Kidney capillary endothelial cell (primary cell): ENCODE results near the gene FBXO46.
"Not testable (repeated sequence)": the region's sequence is repeated elsewhere in the genome, so short reads cannot be mapped to it uniquely, and the experiment has no call there.

Experiments used
- DNase-seq: peaks from one replicate; pipeline ENCODE4 v3.0.0-alpha.2; 2018; ENCODE audit warnings: low spot score

FBXO46 gene

GRCh38 chr19:45728683-45729082 lies 2.0 kb downstream of the FBXO46 start:
- DNase-seq: not testable (repeated sequence)

- not testable (repeated sequence) for DNase-seq
Measured at GRCh38 chr19:45720065-45720464, 10.6 kb downstream of the FBXO46 start.

GRCh38 chr19:45717983-45718650 lies 12.6 kb downstream of the FBXO46 start:
- no peak for DNase-seq

GRCh38 chr19:45717131-45717982 lies 13.3 kb downstream of the FBXO46 start:
- DNase-seq: peak; percentile 99

GRCh38 chr19:45716359-45717130 lies 14.2 kb downstream of the FBXO46 start:
- peak; percentile 16 for DNase-seq

GRCh38 chr19:45715139-45715538 lies 15.6 kb downstream of the FBXO46 start:
- no peak for DNase-seq

- DNase-seq: no peak
Measured at GRCh38 chr19:45713141-45713540, 17.6 kb downstream of the FBXO46 start.

GRCh38 chr19:45712699-45713067 lies 18.0 kb downstream of the FBXO46 start:
- no peak for DNase-seq

GRCh38 chr19:45711851-45712698 lies 18.6 kb downstream of the FBXO46 start:
- DNase-seq: no peak

- DNase-seq: no peak
Measured at GRCh38 chr19:45710356-45711130, 20.2 kb downstream of the FBXO46 start.

GRCh38 chr19:45705710-45706415 lies 24.8 kb downstream of the FBXO46 start:
- DNase-seq: no peak

GRCh38 chr19:45705115-45705514 lies 25.6 kb downstream of the FBXO46 start:
- no peak for DNase-seq

GRCh38 chr19:45701676-45702075 lies 29.0 kb downstream of the FBXO46 start:
- DNase-seq: no peak

- peak; percentile 59 for DNase-seq
Measured at GRCh38 chr19:45693106-45693788, 37.4 kb downstream of the FBXO46 start.

- peak; percentile 99 for DNase-seq
Measured at GRCh38 chr19:45692187-45693105, 38.2 kb downstream of the FBXO46 start, which contains the start of gene QPCTL. TSS of gene QPCTL (plus strand) at chr19:45692666. CDS start at chr19:45692704, 38 bp downstream.

GRCh38 chr19:45691516-45692186 lies 39.0 kb downstream of the FBXO46 start, which contains the start of gene SNRPD2:
TSS of gene SNRPD2 (minus strand) at chr19:45691953. CDS start at chr19:45691888, 65 bp downstream.
- DNase-seq: peak; percentile 93

- no peak for DNase-seq
Measured at GRCh38 chr19:45687599-45687998, 43.1 kb downstream of the FBXO46 start.

GRCh38 chr19:45685045-45685444 lies 45.7 kb downstream of the FBXO46 start:
- DNase-seq: not testable (repeated sequence)
